NCI-H345 (cell line): ENCODE measurements around the gene ATP6V0A1.
"Not testable (repeated sequence)": the region's sequence is repeated elsewhere in the genome, so short reads cannot be mapped to it uniquely, and the experiment has no call there.

ENCODE experiments used
- DNase-seq: peaks from one replicate; lab custom pipeline; 2025; lab: John Stamatoyannopoulos, UW

ATP6V0A1 gene

DNA sequence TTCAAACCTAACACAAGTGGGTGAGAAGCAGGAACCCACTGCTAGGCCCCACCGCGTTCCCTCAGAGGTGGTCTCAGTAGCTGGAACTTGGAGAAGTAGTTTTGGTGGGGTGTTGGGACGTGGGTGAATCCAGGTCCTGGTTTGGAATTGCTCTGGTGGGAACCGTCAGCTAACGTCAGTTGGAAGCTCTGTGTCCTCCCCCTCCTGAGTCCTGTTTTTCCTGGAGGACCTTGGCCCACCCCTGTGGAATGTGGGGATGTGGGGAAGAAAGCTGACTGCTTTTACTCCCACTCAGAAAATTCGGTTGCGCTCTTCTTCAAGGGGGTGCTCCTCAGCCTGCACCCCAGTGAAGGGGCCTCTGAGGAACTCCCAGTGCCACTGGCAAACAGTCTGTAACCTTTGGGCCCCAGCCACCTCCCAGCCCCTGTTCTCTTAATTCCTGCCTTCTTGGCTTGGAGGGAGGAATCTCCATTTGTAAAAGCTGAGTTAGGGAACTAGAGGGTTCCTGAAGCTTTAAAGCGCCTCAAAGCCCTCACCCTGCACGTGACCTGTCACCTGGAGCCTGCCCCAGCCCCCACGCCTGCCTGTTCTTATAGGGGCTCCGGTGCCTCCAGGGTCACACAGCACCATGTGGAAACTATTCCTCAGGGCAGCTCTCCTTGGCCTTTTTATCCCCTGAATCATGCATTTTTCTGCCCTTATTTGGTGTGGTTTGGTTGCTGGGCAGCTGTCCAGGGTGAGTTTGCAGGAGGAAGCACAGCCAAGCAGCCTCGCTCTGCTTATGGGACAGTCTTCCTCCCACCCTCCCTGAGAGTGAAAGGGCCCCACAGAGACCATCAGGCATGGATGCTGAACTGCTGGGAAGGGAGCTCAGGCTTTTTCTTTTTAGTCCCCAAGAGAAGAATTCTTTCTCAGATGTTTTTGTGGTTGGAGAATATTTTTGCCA is 61.1 kb downstream of the ATP6V0A1 start:
- no peak for DNase-seq

DNA sequence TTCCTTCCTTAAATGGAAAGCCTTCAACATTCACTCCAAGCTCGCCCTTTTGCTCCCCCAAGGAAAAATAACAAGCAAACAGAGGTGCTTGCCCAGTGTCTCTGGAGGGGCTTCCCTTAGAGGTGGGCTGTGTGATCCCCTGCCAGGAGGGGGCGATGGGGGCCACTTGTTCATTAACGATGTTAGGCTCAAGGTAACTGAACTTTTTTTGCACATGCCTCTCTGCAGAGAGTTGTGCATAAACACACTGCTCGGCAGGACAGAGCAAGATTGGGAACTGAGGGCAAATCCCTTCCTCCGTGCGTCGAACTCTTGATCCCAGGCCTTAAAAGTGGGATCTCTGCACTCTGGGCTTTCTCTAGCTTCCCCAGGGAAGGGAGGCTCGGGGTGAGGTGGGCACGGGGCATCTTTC is 61.9 kb downstream of the ATP6V0A1 start:
- no peak for DNase-seq

DNA sequence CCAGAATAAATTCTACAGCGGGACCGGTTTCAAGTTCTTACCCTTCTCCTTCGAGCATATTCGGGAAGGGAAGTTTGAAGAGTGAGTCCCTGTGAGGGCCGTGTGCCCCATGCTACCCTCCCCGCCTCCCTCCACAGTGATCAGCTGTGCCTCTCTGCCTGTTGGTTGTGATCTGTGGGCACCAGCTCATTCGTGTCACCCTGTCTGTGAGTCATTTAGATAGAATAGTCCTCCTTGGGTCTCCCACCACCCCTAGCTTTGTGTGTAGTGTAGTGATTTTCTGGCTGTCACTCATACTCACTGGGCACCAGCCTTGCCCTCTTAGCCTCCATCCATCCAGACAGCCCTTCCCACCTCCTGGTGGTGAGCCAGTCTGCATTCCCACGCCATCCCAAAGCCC is 62.4 kb downstream of the ATP6V0A1 start:
- DNase-seq, result no peak

DNA sequence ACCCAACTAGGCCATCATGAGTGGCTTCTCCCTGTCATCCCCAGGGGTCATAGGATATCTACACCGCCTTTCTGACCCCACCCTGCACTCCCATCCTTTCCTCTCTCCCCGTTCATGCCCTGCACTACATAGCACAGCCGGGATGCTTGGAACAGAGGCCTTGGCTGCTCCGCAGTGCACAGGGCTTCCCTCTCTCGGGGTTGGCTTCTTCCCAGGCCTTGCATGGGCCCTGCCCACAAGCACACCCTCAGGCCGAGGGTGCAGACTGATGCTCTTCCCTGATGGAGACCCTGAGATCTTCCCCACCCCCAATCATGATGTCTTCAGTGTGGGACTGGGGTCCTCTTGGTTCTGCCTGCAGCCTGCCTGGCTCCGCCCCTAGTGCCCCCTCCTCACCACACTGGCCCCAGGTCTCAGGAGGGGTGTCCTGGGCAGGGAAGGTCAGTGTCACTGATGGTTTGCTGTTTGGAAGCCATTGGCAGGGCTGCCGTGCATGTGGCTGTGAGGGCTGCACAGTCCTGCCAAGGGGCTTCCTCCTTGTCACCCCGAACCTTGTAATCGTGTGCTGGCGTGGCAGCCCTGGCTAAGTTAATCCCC is 63.1 kb downstream of the ATP6V0A1 start:
- DNase-seq, result no peak

DNA sequence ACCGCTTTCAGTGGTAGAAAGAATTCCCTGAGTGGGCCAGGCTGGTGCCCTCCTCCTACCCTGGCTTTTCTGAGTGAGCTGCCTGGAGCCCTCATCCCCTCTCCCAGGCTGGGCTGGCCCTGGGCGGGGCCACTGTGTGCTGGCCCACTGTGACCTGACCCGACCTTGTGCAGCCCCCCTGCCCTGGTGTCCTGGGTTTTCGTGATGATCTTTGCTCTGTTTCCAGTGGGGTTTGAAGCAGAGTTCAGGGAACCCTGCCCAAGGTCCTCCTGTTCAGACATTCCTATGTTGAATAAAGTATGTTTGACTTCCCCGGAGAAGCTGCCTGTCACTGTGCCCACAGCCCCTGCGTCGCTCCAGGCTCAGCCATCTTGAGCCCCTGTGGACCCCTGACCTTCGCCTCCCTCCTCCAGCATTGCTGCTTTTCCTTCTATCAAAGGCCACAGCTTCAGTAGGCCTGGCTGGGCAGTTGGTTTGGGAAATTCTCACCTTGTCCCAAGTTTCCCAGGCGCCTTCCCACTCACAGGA is 63.6 kb downstream of the ATP6V0A1 start:
- no peak for DNase-seq

DNA sequence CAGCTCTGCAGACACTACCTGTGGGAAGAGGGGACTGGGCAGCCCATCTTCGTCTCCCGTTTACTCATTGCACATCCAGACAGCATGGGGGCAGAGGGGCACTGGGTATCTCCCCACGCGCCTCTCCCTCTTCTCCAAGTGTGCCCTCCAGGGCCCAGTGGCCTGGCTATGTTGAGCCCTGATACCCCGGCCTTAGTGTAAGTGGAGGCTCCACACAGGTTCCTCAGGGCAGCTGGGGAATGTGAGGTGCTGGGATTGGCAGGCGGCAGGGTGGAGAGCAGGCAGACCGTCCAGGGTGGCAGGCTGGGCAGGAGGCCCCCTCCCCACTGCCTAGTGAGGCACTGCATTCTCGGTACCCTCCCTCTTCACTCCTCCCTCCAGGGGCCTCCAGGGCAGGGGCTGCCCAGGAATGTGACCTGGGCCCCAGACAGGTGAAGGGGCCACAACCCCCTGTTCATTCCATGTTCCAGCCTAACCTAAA is 64.2 kb downstream of the ATP6V0A1 start:
- DNase-seq, result no peak

DNA sequence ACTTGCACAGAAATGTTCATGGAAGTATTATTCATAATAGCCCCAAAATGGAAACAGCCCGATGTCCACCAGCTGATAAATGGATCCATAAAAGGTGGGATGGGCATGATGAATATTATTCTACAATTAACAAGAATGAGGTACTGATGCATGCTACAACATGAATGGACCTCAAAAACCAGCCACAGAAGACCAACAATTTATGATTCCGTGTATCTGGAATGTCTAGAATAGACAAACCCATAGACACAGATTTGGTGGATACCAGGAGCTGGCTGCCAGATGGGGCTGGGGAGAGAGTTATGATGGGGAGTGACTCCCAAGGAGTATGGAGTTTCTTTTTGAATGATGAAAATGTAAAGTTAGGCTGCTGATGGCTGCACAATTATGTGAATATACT is 66.5 kb downstream of the ATP6V0A1 start:
- no peak for DNase-seq

DNA sequence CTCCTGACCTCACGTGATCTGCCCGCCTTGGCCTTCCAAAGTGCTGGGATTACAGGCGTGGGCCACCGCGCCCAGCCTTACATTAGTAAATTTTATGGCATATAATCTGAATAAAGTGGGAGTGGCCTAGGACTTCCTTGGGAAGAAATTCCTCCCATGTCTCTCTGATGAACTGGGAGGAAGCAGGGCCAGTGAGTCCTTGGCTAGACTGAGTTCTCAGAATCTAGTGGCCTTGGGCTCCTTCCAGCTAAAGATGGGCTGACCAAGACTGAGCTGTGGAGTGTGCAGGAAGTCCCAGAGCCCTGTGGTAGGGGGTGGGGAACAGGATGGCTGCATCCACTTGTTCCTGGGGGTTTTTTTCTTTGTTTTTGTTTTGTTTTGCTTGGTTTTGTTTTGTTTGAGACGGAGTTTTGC is 67.4 kb downstream of the ATP6V0A1 start:
- DNase-seq, result no peak

DNA sequence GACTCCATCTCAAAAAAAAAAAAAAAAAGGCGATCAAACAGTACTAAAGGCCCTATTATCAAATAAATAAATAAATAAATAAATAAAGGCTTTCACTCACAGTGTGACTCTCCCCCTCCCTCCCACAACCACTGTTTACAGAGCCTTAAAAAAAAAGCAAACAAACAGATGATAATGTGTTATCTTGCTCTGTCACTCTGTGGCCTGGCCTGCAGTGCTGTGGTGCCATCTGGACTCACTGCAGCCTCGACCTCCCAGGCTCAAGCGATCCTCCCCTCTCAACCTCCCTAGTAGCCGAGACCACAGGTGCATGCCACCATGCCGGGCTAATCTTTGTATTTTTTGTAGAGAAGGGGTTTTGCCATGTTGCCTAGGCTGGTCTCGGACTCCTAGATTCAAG is 69.3 kb downstream of the ATP6V0A1 start:
- DNase-seq, result no peak

DNA sequence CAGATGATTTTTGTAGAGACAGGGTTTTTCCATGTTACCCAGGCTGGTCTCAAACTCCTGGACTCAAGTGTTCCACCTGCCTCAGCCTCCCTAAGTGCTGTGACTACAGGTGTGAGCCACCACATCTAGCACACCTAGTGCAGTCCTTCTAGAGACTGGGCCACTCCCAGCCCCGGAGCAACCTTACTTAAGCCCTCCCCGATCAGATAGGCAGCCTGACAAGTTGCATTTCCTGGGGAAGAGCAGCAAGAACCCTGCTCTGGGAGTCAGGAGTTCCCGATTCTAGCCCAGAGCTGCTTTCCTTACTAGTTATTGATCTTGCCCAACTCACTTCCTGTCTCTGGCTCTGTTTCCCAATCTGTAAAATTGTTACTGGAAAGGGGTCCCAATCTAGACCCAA is 70.4 kb downstream of the ATP6V0A1 start:
- DNase-seq, result no peak

DNA sequence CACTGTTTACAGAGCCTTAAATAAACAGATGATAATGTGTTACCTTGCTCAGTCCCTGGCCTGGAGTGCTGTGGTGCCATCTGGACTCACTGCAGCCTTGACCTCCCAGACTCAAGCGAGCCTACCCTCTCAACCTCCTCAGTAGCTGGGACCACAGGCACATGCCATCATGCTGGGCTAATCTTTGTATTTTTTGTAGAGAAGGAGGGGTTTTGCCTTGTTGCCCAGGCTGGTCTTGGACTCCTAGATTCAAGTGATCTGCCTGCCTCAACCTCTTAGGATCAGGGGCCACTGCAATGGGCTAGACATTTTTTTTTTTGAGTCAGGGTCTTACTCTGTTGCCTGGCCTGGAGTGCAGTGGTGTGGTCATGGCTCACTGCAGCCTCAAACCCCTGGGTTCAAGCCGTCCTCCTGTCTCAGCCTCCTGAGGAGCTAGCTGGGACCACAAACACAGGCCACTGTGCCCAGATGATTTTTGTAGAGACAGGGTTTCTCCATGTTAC is 72.3 kb downstream of the ATP6V0A1 start:
- DNase-seq, result peak; percentile 30

DNA sequence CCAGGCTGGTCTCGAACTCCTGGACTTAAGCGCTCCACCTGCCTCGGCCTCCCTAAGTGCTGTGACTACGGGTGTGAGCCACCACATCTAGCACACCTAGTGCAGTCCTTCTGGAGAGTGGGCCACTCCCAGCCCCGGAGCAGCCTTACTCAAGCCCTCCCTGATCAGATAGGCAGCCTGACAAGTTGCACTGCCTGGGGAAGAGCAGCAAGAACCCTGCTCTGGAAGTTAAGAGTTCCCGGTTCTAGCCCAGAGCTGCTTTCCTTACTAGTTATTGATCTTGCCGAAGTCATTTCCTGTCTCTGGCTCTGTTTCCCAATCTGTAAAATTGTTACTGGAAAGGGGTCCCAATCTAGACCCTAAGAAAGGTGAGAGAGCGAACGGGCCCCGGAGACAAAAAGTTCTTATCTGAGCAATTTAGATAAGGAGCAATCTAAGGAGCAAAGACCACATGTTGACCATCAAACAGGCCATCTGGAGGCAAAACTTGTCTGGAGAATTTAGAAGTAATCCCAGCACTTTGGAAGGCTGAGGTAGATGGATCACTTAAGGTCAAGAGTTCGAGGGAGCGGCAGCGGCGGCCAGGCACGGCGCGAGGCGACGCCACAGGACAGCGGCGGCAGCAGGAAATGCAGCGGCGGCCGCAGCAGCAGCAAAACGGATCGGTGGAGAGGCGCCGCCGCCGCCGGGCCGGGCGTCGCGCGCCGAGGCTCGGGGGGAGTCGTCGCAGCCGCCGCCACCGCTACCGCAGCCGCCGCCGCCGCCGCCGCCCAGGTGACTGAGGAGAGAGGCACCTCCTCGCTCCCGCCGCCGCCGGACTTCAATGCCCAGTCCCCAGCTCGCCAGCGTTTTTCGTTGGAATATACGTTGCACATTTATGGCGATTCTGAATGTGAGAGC is 73.0 kb downstream of the ATP6V0A1 start:
- peak; percentile 64 for DNase-seq

DNA sequence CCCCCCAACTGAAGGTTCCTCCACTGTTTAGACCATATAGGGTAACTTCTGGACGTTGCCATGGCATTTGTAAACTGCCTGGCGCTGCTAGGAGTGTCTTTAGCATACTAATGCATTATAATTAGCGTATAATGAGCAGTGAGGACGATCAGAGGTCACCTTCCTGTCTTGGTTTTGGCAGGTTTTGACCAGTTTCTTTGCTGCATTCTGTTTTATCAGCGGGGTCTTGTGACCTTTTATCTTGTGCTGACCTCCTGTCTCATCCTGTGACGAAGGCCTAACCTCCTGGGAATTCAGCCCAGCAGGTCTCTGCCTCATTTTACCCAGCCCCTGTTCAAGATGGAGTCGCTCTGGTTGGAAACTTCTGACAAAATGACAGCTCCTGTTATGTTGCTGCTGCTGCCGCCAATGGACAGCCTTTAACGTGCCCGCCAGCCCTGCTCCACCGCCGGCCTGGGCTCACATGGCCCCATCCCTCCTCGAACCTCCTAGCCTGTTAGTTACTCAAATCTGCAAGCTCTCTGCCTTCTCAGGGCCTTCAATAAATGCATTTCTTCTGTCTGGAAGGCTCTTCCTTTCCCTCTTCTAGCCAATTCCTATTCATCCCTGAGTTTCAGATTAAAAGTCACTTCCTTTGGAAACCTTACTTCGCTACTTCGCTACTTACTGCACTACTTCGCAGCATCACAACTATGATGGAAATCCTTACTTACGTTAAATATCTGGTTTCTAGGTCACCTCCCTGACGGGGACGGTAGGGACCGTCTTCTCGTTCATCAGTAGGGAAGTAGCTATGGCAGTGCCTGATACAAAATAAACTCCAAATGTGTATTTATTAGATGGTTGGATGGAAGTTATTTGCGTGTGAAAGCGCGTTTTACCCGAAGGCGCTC is 76.7 kb downstream of the ATP6V0A1 start:
- no peak for DNase-seq

DNA sequence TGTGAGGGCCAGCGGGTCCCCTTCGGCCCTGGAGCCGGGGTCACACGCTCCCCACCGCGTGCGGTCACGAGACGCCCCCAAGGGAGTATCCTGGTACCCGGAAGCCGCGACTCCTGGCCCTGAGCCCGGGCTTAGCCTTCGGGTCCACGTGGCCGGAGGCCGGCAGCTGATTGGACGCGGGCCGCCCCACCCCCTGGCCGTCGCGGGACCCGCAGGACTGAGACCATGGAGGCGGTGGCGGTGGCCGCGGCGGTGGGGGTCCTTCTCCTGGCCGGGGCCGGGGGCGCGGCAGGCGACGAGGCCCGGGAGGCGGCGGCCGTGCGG is 77.3 kb downstream of the ATP6V0A1 start, which contains the start of gene NAGLU:
TSS of gene NAGLU (plus strand) at position 194 of the 324 bp plus-strand sequence. CDS start at position 226, 32 bp downstream.
- DNase-seq, result peak; percentile 91

DNA sequence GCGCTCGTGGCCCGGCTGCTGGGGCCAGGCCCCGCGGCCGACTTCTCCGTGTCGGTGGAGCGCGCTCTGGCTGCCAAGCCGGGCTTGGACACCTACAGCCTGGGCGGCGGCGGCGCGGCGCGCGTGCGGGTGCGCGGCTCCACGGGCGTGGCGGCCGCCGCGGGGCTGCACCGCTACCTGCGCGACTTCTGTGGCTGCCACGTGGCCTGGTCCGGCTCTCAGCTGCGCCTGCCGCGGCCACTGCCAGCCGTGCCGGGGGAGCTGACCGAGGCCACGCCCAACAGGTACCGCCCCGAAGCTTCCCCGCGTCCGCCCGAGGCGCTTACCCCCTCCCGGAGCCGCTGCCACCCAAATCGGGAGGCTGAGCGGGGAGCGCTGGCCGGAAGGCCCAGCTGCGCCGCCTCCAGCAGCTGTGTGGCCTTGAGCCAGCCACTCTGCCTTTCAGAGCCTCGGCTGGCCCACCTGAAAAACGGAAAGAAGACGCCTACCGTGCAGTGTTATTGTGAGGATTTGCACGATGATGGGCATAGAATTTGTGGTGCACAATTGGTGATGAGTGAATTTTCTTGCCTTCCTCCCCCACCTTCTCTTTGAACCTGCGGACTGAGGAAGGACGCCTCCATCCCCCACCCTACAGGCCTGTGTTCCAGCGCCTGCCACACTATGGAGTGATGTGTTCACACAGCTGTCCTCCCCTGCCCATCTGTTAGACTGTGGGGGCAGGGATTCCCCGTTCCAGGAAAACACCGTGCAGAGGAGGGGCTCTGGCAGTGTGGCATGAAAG is 77.9 kb downstream of the ATP6V0A1 start:
- DNase-seq, result peak; percentile 89

DNA sequence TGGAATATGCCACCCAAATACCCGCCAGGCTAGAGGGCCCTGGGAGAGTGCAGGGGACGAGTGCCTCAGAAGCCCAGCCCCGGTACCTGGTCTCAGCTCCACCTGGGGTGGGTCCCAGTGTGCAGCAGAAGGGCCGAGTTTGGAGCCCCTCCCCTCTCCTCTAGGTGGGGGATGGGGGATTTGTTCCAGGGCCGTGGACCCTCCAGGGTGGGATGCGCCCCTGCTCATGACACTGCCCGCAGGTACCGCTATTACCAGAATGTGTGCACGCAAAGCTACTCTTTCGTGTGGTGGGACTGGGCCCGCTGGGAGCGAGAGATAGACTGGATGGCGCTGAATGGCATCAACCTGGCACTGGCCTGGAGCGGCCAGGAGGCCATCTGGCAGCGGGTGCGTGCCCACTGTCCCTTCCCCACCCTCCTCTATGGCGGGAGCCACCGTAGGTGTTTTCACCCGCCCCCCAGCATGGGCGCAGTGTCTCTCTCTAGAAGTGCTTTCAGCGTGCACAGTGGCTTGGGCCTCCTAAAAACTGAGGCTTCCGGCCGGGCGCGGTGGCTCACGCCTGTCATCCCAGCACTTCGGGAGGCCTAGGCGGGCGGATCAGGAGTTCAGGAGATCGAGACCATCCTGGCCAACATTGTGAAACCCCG is 78.6 kb downstream of the ATP6V0A1 start:
- no peak for DNase-seq

DNA sequence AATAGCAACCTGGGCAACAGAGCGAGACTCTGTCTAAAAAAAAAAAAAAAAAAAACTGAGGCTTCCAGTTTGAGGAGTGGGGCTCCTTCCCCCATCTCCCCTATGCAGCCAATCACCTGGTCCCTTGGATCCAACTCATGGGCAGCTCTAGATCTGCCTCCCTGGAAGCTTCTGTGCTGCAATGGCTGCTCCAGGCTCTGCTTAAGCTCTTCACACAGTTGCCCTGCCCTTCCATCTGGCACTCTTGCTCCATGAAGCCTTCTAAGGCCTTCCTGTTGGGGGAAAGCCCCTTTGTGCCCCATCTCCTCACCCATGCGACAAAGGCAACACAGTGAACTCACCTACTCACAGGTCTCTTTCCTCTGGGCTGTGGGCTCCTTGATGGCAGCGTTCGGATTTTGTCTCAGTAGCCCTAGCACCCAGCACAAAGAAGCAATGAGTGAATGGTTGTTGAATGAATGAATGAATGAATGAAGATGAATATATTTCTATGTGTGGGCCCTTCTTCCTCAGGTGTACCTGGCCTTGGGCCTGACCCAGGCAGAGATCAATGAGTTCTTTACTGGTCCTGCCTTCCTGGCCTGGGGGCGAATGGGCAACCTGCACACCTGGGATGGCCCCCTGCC is 79.3 kb downstream of the ATP6V0A1 start:
- no peak for DNase-seq

DNA sequence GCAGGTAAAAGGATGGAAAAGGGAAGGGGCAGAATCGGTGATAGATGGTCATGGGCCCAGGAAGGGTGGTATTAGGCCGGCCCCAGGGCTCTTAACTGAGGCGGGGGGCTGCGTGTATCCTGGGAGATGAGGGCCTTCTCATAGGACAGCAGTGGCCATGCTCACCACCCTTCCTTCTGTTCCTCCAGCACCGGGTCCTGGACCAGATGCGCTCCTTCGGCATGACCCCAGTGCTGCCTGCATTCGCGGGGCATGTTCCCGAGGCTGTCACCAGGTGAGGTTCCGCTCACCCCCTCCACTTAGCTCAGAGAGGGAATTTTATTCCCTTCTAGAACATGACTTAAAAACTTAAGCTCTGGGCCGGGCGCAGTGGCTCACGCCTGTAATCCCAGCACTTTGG is 79.8 kb downstream of the ATP6V0A1 start:
- DNase-seq, result no peak

DNA sequence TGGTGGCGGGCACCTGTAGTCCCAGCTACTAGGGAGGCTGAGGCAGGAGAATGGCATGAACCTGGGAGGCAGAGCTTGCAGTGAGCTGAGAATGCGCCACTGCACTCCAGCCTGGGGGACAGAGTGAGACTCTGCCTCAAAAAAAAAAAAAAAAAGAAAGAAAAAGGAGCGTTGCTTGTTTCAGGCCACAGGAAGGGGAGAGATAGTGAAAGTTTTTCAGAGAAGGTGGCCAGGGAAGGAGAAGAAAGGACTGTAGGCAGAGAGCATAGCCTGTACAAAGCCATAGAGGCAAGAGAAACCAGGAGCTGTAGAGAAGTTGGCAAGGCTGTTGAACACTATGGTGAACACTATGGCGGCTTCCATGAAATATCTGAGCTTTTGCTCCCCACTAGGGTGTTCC is 81.9 kb downstream of the ATP6V0A1 start:
- not testable (repeated sequence) for DNase-seq
